Measurements from ENCODE around the gene CEP55. TPM values are rescaled to one million over a fixed set of nuclear protein-coding genes. Genes with fewer than 3 reads are reported as not detected.

Gene CEP55
- total RNA-seq, result 2.7 and 23.3 TPM in 2 replicates

GRCh38 chr10:93496322-93497041 lies at the start of gene CEP55:
TSS of gene CEP55 (plus strand) at chr10:93496612. CDS start at chr10:93500052, 3,440 bp downstream.

GRCh38 chr10:93482145-93482834 lies 14.1 kb upstream of the CEP55 start, which contains the start of gene MYOF:
TSS of gene MYOF (minus strand) at chr10:93482334. CDS start at chr10:93482194, 140 bp downstream.

GRCh38 chr10:93566435-93567276 lies 70.2 kb downstream of the CEP55 start, which contains the start of gene FFAR4:
TSS of gene FFAR4 (plus strand) at chr10:93566665. CDS start at chr10:93566721, 56 bp downstream.

Other genes starting within 250 kb of the CEP55 start
- gene MYOF, start 14.3 kb upstream of the CEP55 start, total RNA-seq, result 202 and 385 TPM in 2 replicates
- not detected in 2 replicates for gene FFAR4, start 70.1 kb downstream of the CEP55 start, total RNA-seq
- gene RBP4, start 104.6 kb downstream of the CEP55 start, total RNA-seq, result 0.09 and 0.30 TPM in 2 replicates
- gene PDE6C, start 115.9 kb downstream of the CEP55 start, total RNA-seq, result not detected in 2 replicates
- gene FRA10AC1, start 206.0 kb downstream of the CEP55 start, total RNA-seq, result 15.3 and 25.8 TPM in 2 replicates

Data from smooth muscle cell of the umbilical artery (primary cell).